Mesenchymal stem cell (in vitro differentiated cells and primary cell): Measurements from ENCODE around the gene ADORA2B.

Source experiments
- DNase-seq: peaks from one replicate; pipeline ENCODE4 v3.0.0-alpha.2; 2013
- H2AFZ ChIP-seq: one replicate; pipeline ENCODE4 v1.6.1; 2013; ENCODE audit warnings: low read depth, mild to moderate bottlenecking, control low read depth, inconsistent platforms, low read length, moderate library complexity
- H2AK5ac ChIP-seq: 2 replicates; pipeline ENCODE4 v1.6.1; 2013; ENCODE audit warnings: low read length, moderate library complexity, mild to moderate bottlenecking, inconsistent platforms; ENCODE audit not compliant: severe bottlenecking
- H2BK120ac ChIP-seq: one replicate; pipeline ENCODE4 v1.6.1; 2013; ENCODE audit warnings: low read depth, mild to moderate bottlenecking, inconsistent platforms, low read length, moderate library complexity
- H2BK12ac ChIP-seq, 2 experiments: one replicate each; pipeline ENCODE4 v1.6.1; 2013; ENCODE audit warnings: inconsistent platforms in 2 of 2, low read length in 2 of 2, mild to moderate bottlenecking in 2 of 2, moderate library complexity in 2 of 2, control low read depth in 1 of 2
- H2BK15ac ChIP-seq: one replicate; pipeline ENCODE4 v1.6.1; 2013; ENCODE audit warnings: mild to moderate bottlenecking, low read depth, inconsistent platforms; ENCODE audit not compliant: poor library complexity, severe bottlenecking
- H2BK5ac ChIP-seq: 2 replicates; pipeline ENCODE4 v1.6.1; 2013; ENCODE audit warnings: low read depth, mild to moderate bottlenecking, low read length, control low read depth, inconsistent platforms; ENCODE audit not compliant: poor library complexity, severe bottlenecking
- H3K14ac ChIP-seq, 2 experiments: one replicate each; pipeline ENCODE4 v1.6.1; 2013; ENCODE audit warnings: inconsistent platforms in 2 of 2, low read length in 2 of 2, control low read depth in 1 of 2, mild to moderate bottlenecking in 1 of 2, moderate library complexity in 1 of 2
- H3K18ac ChIP-seq, 2 experiments: one replicate each; pipeline ENCODE4 v1.6.1; 2013; ENCODE audit warnings: inconsistent platforms in 2 of 2, low read length in 2 of 2, control low read depth in 1 of 2, low read depth in 1 of 2, mild to moderate bottlenecking in 1 of 2
- H3K23ac ChIP-seq, 2 experiments: one replicate each; pipeline ENCODE4 v1.6.1; 2013; ENCODE audit warnings: inconsistent platforms in 2 of 2, low read length in 2 of 2, mild to moderate bottlenecking in 2 of 2, moderate library complexity in 2 of 2, control low read depth in 1 of 2
- H3K27ac ChIP-seq: 2 replicates; pipeline ENCODE4 v1.5.1; 2013; ENCODE audit warnings: mild to moderate bottlenecking, moderate library complexity, low read length, control low read depth, inconsistent platforms; ENCODE audit not compliant: poor library complexity, severe bottlenecking
- H3K27me3 ChIP-seq, 2 experiments: 2 replicates each; pipeline versions ENCODE4 v1.6.1 to v1.7.0; 2013; ENCODE audit warnings: low read length in 2 of 2, mild to moderate bottlenecking in 2 of 2, moderate library complexity in 2 of 2, control low read depth in 1 of 2, inconsistent platforms in 1 of 2; ENCODE audit not compliant: control insufficient read depth in 1 of 2, insufficient read depth in 1 of 2
- H3K36me3 ChIP-seq, 2 experiments: 2 replicates each; pipeline versions ENCODE4 v1.6.1 to v1.7.0; 2013; ENCODE audit warnings: low read length in 2 of 2, control low read depth in 1 of 2, inconsistent platforms in 1 of 2, low read depth in 1 of 2, mild to moderate bottlenecking in 1 of 2; ENCODE audit not compliant: insufficient read depth in 2 of 2, control insufficient read depth in 1 of 2
- H3K4ac ChIP-seq, 2 experiments: one replicate each; pipeline ENCODE4 v1.6.1; 2013; ENCODE audit warnings: inconsistent platforms in 2 of 2, low read length in 2 of 2, mild to moderate bottlenecking in 2 of 2, moderate library complexity in 2 of 2, control low read depth in 1 of 2, low read depth in 1 of 2
- H3K4me1 ChIP-seq: 2 replicates; pipeline ENCODE4 v1.6.1; 2013; ENCODE audit warnings: low read depth, low read length, control low read depth; ENCODE audit not compliant: control insufficient read depth, insufficient read depth
- H3K4me2 ChIP-seq: 2 replicates; pipeline ENCODE4 v1.6.1; 2013; ENCODE audit warnings: low read length, mild to moderate bottlenecking, inconsistent platforms; ENCODE audit not compliant: poor library complexity, severe bottlenecking
- H3K4me3 ChIP-seq, 2 experiments: 2 replicates each; pipeline versions ENCODE4 v1.5.1 to v1.7.0; 2013; ENCODE audit warnings: low read length in 2 of 2, mild to moderate bottlenecking in 2 of 2, control low read depth in 1 of 2, low read depth in 1 of 2; ENCODE audit not compliant: insufficient read depth in 1 of 2
- H3K79me1 ChIP-seq: replicated peaks from 2 replicates; pipeline ENCODE4 v1.6.1; 2013; ENCODE audit warnings: mild to moderate bottlenecking, control low read depth, low read length, inconsistent platforms; ENCODE audit not compliant: poor library complexity, severe bottlenecking
- H3K9ac ChIP-seq: 2 replicates; pipeline ENCODE4 v1.7.0; 2013; ENCODE audit warnings: mild to moderate bottlenecking, low read length, moderate library complexity
- H3K9me3 ChIP-seq: 2 replicates; pipeline ENCODE4 v1.7.0; 2013; ENCODE audit warnings: mild to moderate bottlenecking, low read length; ENCODE audit not compliant: control insufficient read depth
- H4K8ac ChIP-seq: one replicate; pipeline ENCODE4 v1.6.1; 2013; ENCODE audit warnings: inconsistent platforms, mild to moderate bottlenecking, low read length, moderate library complexity
- H4K91ac ChIP-seq: one replicate; pipeline ENCODE4 v1.6.1; 2013; ENCODE audit warnings: mild to moderate bottlenecking, low read length, inconsistent platforms
- WGBS: methylation state at CpG from one replicate; pipeline ENCODE4 v1.1.7; 2013; ENCODE audit warnings: mixed read lengths; 5-methylcytosine and 5-hydroxymethylcytosine counted together

The ADORA2B gene

DNA sequence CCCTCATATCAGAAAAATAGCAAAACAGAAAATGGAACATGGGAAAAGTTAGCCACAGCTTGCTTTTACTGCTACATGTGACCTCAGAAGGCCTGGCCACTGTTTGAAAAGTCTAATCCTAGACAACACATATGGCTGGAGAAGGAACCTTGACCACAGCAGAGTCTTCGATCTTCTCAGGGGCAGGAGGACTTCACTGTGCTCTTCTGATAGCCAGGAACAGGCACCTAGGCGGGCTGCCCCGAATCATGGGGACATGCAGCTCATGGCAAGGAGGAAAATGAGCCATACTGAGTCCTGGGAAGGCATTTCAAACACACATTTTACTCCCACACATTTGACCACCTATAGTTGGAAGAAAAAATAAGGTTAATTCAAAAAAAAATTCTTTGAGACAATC lies 31.1 kb upstream of the ADORA2B start:
- H3K14ac ChIP-seq: no peak overlapping the region
- no peak overlapping the region for H4K8ac ChIP-seq
- peaks cover 17% of the 10 kb centered on the region for H3K4me1 ChIP-seq
- no peak for DNase-seq
- no peak overlapping the region for H2AFZ ChIP-seq
- H3K18ac ChIP-seq: peak overlapping the region in 1 of 2 experiments; percentile 14
- H3K9me3 ChIP-seq: no peaks in the 10 kb centered on the region
- WGBS: 98% methylated on average over 2 of the region's 3 CpGs
- no peak overlapping the region for H3K4ac ChIP-seq
- no peak overlapping the region for H3K27ac ChIP-seq
- H2BK12ac ChIP-seq: no peak overlapping the region
- H3K9ac ChIP-seq: no peak overlapping the region
- no peak overlapping the region for H3K23ac ChIP-seq
- H4K91ac ChIP-seq: no peak overlapping the region
- no peaks in the 10 kb centered on the region for H3K36me3 ChIP-seq
- H3K4me2 ChIP-seq: no peak overlapping the region
- H2BK5ac ChIP-seq: no peak overlapping the region
- H3K79me1 ChIP-seq: no peaks in the 10 kb centered on the region
- no peak overlapping the region for H2AK5ac ChIP-seq
- H2BK120ac ChIP-seq: no peak overlapping the region
- no peak overlapping the region for H2BK15ac ChIP-seq
- no peak overlapping the region for H3K4me3 ChIP-seq
- H3K27me3 ChIP-seq: peaks cover 0 to 9% of the 10 kb centered on the region in 2 experiments

DNA sequence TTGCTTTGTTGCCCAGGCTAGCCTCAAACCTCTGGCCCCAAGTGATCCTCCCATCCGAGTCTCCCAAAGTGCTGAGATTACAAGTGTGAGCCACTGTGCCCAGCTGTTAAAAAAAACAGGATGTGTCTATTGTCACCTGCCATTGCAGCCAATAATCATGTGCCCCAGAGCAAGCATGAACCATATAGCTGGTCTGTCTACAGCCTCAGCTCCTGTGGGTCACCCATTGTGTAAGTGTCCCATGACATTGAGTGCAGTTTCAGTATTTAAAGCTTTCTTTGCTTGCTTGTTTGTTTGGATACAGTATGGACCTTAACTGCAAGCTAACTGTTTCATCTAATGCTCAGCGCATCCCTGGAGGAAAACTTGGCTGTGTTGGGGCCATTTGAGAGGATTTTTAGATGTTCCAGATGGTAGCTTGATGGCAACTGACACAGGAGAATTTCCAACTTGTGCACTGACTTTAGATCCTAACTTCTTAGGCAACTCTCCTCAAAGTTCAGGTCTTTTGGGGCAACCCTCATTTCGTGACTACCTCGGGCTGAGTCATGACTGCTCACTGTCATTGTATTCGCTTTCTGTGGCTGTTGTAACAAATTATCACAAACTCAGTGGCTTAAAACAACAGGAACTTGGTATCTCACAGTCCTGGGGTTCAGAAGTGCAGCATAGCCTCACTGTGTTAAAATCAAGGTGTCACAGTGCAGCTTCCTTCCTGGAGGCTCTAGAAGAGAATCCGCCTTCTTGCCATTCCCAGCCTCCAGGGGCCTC lies 30.3 kb upstream of the ADORA2B start:
- H3K4ac ChIP-seq: peak overlapping the region; percentile 14 to 35
- no peak overlapping the region for H4K91ac ChIP-seq
- H2BK120ac ChIP-seq: no peak overlapping the region
- no peaks in the 10 kb centered on the region for H3K9me3 ChIP-seq
- H3K23ac ChIP-seq: no peak overlapping the region
- H2BK5ac ChIP-seq: no peak overlapping the region
- no peak overlapping the region for H3K18ac ChIP-seq
- 68% methylated on average over 6 of the region's 6 CpGs for WGBS
- H3K79me1 ChIP-seq: no peaks in the 10 kb centered on the region
- no peak overlapping the region for H3K4me2 ChIP-seq
- H2AK5ac ChIP-seq: no peak overlapping the region
- peaks cover 15% of the 10 kb centered on the region for H3K4me1 ChIP-seq
- H2BK12ac ChIP-seq: peak overlapping the region in 1 of 2 experiments; percentile 23
- H3K9ac ChIP-seq: no peak overlapping the region
- no peak overlapping the region for H4K8ac ChIP-seq
- H2AFZ ChIP-seq: no peak overlapping the region
- DNase-seq: peak; percentile 87
- H2BK15ac ChIP-seq: no peak overlapping the region
- H3K14ac ChIP-seq: no peak overlapping the region
- H3K4me3 ChIP-seq: no peak overlapping the region
- H3K27me3 ChIP-seq: peaks cover 0 to 9% of the 10 kb centered on the region in 2 experiments
- H3K27ac ChIP-seq: no peak overlapping the region
- no peaks in the 10 kb centered on the region for H3K36me3 ChIP-seq

DNA sequence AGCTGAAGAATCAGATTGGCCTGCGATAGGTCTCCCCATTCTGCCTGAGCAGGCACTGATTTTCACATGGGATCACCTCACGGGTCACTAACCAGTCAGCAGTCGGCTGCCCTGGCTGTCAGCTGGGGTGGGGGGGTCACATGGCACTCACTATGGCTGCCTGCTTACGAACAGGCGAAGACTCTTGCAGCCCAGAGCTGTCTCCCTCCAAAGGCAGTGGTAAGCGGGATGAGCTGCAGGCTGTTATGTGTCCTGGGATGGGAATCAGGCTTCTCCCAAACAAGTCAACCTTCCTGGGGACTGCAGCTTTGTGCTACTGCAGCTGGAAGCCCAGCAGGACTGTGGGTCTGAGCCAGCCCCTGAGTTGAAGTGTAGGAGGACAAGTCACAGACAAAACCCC lies 29.0 kb upstream of the ADORA2B start:
- no peak overlapping the region for H2BK120ac ChIP-seq
- H4K8ac ChIP-seq: peak overlapping the region; percentile 87
- no peaks in the 10 kb centered on the region for H3K36me3 ChIP-seq
- no peak overlapping the region for H3K23ac ChIP-seq
- peaks cover 0 to 9% of the 10 kb centered on the region in 2 experiments for H3K27me3 ChIP-seq
- H2AFZ ChIP-seq: no peak overlapping the region
- H3K4me3 ChIP-seq: no peak overlapping the region
- no peak for DNase-seq
- peak overlapping the region; percentile 19 to 48 for H3K18ac ChIP-seq
- H3K79me1 ChIP-seq: no peaks in the 10 kb centered on the region
- H3K4me1 ChIP-seq: peaks cover 6% of the 10 kb centered on the region
- H3K9ac ChIP-seq: no peak overlapping the region
- H3K14ac ChIP-seq: peak overlapping the region in 1 of 2 experiments; percentile 80
- H3K9me3 ChIP-seq: no peaks in the 10 kb centered on the region
- no peak overlapping the region for H3K4me2 ChIP-seq
- no peak overlapping the region for H3K27ac ChIP-seq
- no peak overlapping the region for H2BK5ac ChIP-seq
- H3K4ac ChIP-seq: peak overlapping the region in 1 of 2 experiments; percentile 9
- peak overlapping the region; percentile 69 for H4K91ac ChIP-seq
- peak overlapping the region; percentile 80 for H2BK15ac ChIP-seq
- peak overlapping the region; percentile 27 to 89 for H2BK12ac ChIP-seq
- WGBS: 98% methylated on average over 6 of the region's 6 CpGs
- H2AK5ac ChIP-seq: no peak overlapping the region

DNA sequence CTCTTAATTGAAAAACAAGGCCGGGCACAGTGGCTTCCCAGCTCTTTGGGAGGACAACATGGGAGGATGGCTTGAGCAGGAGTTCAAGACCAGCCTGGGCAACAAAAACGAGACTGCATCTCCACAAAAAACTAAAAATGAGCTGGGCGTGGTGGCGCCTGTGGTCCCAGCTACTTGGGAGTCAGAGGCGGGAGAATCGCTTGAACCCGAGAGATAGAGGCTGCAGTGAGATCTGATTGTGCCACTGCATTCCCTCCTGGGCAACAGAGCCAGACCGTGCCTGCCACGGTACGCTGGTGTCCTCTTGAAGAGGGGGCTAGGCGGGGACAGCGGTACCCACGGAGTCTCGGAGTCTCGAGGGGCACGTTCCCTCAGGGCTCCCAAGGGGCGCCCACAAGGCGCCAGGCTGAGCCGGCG lies 27.9 kb upstream of the ADORA2B start:
- Histone ChIP-seq H3K4me2 (no peak overlapping the region), H2BK120ac (no peak overlapping the region), H3K9ac (no peak overlapping the region), H3K9me3 (no peaks in the 10 kb centered on the region), H3K79me1 (no peaks in the 10 kb centered on the region), H4K8ac (no peak overlapping the region), H2BK15ac (no peak overlapping the region), H3K36me3 (no peaks in the 10 kb centered on the region), H2BK12ac (no peak overlapping the region), H3K27ac (no peak overlapping the region), H3K14ac (no peak overlapping the region), H2AFZ (no peak overlapping the region), H4K91ac (peak overlapping the region; percentile 85), H2AK5ac (no peak overlapping the region), H2BK5ac (no peak overlapping the region), H3K4me3 (peak overlapping the region in 1 of 2 experiments; percentile 55), H3K18ac (peak overlapping the region in 1 of 2 experiments; percentile 61), H3K27me3 (peaks cover 0 to 9% of the 10 kb centered on the region in 2 experiments), H3K4ac (no peak overlapping the region), H3K23ac (no peak overlapping the region), H3K4me1 (peaks cover 6% of the 10 kb centered on the region)
- no peak for DNase-seq
- WGBS: 77% methylated on average over 20 of the region's 20 CpGs
